ENCODE data around the gene CDON.

GRCh38 chr11:125968354-125968753 lies 94.3 kb downstream of the CDON start:
- no peak for TF ChIP-seq POLR2A (IDR thresholded peaks at IDR 0.05; ENCODE audit: low read length)
- TF ChIP-seq GATA1 (IDR thresholded peaks at IDR 0.05; ENCODE audit: low read depth, low read length) = no peak
